GM12872 (cell line): Measurements from ENCODE around the gene RGS5.

Experiments
- CTCF ChIP-seq: IDR thresholded peaks from 3 replicates; pipeline ENCODE4 v1.5.1; 2011; ENCODE audit warnings: low read depth, mild to moderate bottlenecking, low read length, moderate library complexity; ENCODE audit not compliant: insufficient read depth

The RGS5 gene

GRCh38 chr1:163169553-163169952 lies 33.2 kb downstream of the RGS5 start:
- no peak for TF ChIP-seq CTCF

GRCh38 chr1:163168053-163168452 lies 34.7 kb downstream of the RGS5 start:
- no peak for TF ChIP-seq CTCF

GRCh38 chr1:163166886-163167555 lies 35.7 kb downstream of the RGS5 start:
- TF ChIP-seq CTCF = no peak

GRCh38 chr1:163165119-163165518 lies 37.6 kb downstream of the RGS5 start:
- TF ChIP-seq CTCF = no peak

- TF ChIP-seq CTCF = no peak
Measured at GRCh38 chr1:163163881-163164582, 38.7 kb downstream of the RGS5 start.

GRCh38 chr1:163163163-163163562 lies 39.6 kb downstream of the RGS5 start:
- TF ChIP-seq CTCF = no peak

GRCh38 chr1:163162381-163162914 lies 40.3 kb downstream of the RGS5 start:
- TF ChIP-seq CTCF = no peak
